NK-92 treated with Interleukin-12 subunit alpha and Interleukin-12 subunit beta, amount 100 ng/mL, for 24 hours (cell line): ENCODE results near the gene NRK.
"Not testable (repeated sequence)": the region's sequence is repeated elsewhere in the genome, so short reads cannot be mapped to it uniquely, and the experiment has no call there.

ENCODE experiments used
- DNase-seq: peaks from one replicate; lab custom pipeline; 2025; lab: John Stamatoyannopoulos, UW

The NRK gene

GRCh38 chrX:105822138-105823091 is at the start of gene NRK:
TSS of gene NRK (plus strand) at chrX:105822539. CDS start at chrX:105822846, 307 bp downstream.
- no peak for DNase-seq

- no peak for DNase-seq
Measured at GRCh38 chrX:105773801-105774200, 48.5 kb upstream of the NRK start.

- no peak for DNase-seq
Measured at GRCh38 chrX:105775679-105776078, 46.7 kb upstream of the NRK start.

GRCh38 chrX:105781804-105782203 is 40.5 kb upstream of the NRK start:
- no peak for DNase-seq

GRCh38 chrX:105796877-105797276 is 25.5 kb upstream of the NRK start:
- DNase-seq: not testable (repeated sequence)

- no peak for DNase-seq
Measured at GRCh38 chrX:105803891-105804290, 18.4 kb upstream of the NRK start.

- DNase-seq: not testable (repeated sequence)
Measured at GRCh38 chrX:105805655-105806054, 16.7 kb upstream of the NRK start.

- no peak for DNase-seq
Measured at GRCh38 chrX:105816517-105816916, 5.8 kb upstream of the NRK start.

- no peak for DNase-seq
Measured at GRCh38 chrX:105820247-105820646, 2.1 kb upstream of the NRK start.

GRCh38 chrX:105821471-105822121 is 743 bp upstream of the NRK start:
- no peak for DNase-seq

GRCh38 chrX:105823092-105823455 is 735 bp downstream of the NRK start:
- no peak for DNase-seq

GRCh38 chrX:105829011-105829410 is 6.7 kb downstream of the NRK start:
- DNase-seq: no peak

GRCh38 chrX:105837232-105837631 is 14.9 kb downstream of the NRK start:
- DNase-seq: no peak

GRCh38 chrX:105845631-105846030 is 23.3 kb downstream of the NRK start:
- DNase-seq: no peak

- not testable (repeated sequence) for DNase-seq
Measured at GRCh38 chrX:105850100-105850499, 27.8 kb downstream of the NRK start.

GRCh38 chrX:105865709-105866108 is 43.4 kb downstream of the NRK start:
- DNase-seq: no peak

GRCh38 chrX:105869701-105870100 is 47.4 kb downstream of the NRK start:
- DNase-seq: no peak

GRCh38 chrX:105870445-105870844 is 48.1 kb downstream of the NRK start:
- DNase-seq: no peak

- DNase-seq: no peak
Measured at GRCh38 chrX:105872941-105873340, 50.6 kb downstream of the NRK start.

GRCh38 chrX:105874790-105875189 is 52.5 kb downstream of the NRK start:
- DNase-seq: no peak

- DNase-seq: no peak
Measured at GRCh38 chrX:105876658-105877057, 54.3 kb downstream of the NRK start.

GRCh38 chrX:105880491-105880890 is 58.2 kb downstream of the NRK start:
- DNase-seq: no peak

- DNase-seq: no peak
Measured at GRCh38 chrX:105882581-105883275, 60.4 kb downstream of the NRK start.
